GM19099 (cell line): ENCODE measurements around the gene NAPA.

ENCODE experiments used
- POLR2A ChIP-seq: IDR thresholded peaks from 3 replicates; pipeline ENCODE4 v1.6.1; 2011; ENCODE audit warnings: low read depth; ENCODE audit not compliant: insufficient read length; ENCODE audit errors: extremely low read depth

The NAPA gene

DNA sequence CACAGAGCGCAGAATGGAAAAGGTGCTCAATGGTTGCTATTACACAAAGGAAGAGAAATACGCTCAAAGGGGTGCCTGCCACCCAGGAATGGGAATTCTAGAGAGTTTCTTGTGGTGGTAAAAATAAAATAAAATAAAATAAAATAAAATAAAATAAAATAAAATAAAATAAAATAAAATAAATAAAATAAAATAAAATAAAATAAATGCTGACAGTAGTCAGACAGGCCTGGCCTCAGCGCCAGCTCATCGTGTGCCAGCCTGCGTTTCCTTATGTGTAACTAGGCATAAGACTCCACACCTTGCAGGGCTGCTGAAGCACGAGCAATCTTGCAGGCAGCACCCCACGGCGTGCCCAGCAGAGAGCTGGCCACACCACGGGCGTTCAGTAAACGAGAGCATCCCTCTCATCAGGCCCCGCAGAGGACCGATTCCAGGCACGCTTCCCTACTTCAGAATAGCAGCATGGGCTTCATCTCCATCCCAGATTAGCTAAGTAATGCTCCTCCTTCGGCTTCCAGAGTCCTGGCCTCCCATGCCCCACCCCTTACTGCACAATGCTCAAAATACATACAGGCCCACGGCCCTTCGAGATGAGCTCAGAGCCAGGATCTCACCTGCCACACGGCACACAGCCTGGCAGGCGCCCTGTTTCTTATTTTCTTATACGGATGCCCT lies 5.6 kb downstream of the NAPA start:
- TF ChIP-seq POLR2A, result no peak

GRCh38 chr19:47508721-47509120 lies 6.1 kb downstream of the NAPA start:
- TF ChIP-seq POLR2A, result no peak

- no peak for TF ChIP-seq POLR2A
Measured at GRCh38 chr19:47507924-47508553, 6.8 kb downstream of the NAPA start.

DNA sequence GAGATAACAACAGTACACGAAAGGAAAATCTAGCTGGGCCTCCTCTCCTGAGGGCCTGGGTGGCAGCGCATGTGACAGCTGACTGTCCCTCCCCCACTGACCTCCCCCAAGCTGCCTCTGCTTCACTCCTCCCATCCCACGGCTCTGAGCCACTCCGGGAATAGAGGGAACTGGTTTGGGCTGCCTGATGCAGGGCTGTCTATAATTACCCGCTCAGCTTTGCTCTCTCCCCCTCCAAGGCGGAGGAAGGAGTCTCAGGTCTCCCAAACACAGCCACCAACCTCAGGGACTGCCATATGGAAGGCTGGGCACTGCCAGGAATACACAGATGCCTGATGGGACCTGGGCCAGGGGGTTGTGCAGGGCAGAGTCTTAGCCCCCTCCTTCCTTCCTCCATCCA lies 7.9 kb downstream of the NAPA start:
- TF ChIP-seq POLR2A, result no peak

GRCh38 chr19:47506459-47506858 lies 8.4 kb downstream of the NAPA start:
- no peak for TF ChIP-seq POLR2A

GRCh38 chr19:47505506-47505905 lies 9.4 kb downstream of the NAPA start:
- no peak for TF ChIP-seq POLR2A

- TF ChIP-seq POLR2A, result no peak
Measured at GRCh38 chr19:47503826-47504150, 11.1 kb downstream of the NAPA start.

- TF ChIP-seq POLR2A, result no peak
Measured at GRCh38 chr19:47503130-47503825, 11.6 kb downstream of the NAPA start.

DNA sequence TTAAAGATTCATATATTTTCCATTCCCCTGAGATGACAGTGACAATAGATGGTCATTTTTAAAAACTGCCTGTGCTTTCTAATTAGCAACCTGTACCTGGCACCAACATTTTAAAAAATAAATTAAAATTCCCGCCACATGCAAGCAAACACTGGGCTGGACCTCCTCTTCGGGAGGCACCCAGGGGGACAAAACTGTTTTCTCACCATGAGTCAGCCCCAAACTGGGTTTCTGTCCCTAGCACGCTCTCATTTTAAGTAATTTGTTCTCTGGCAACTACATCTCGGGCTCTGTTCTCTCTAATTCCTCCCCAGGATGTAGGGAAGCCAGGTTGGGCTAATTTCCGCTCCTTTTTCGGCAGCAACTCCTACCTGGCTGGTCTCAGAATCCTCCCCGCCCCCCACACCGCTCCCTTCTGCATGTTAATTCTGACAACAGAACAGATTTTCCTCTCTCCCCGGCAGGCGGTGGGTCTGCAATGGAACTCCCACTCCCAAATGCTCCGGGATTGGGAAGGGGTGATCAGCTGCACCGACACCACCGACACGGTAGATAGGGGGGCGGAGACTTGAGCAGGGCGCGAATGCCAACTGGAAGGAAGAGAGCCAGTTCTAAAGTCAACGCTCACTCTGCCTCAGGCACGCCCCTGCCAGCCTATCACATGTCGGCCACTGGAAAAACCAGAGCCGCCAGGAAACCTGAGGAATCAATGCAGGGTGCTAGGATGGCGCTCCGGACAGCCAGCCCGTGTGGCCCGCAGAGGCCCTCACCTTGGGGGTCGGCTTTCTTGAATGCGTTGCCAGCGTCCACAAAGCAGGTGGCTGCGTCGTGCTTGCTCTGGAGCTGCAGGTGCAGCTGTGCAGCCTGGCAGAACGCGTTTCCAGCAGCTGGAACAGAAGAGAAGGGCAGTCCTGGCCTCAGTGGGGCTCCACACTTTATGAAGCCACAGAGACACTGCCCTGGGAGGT lies 14.7 kb downstream of the NAPA start:
- no peak for TF ChIP-seq POLR2A

GRCh38 chr19:47499371-47499770 lies 15.5 kb downstream of the NAPA start:
- TF ChIP-seq POLR2A, result no peak

- no peak for TF ChIP-seq POLR2A
Measured at GRCh38 chr19:47498561-47498960, 16.3 kb downstream of the NAPA start.

- TF ChIP-seq POLR2A, result no peak
Measured at GRCh38 chr19:47497821-47498520, 16.9 kb downstream of the NAPA start.

- no peak for TF ChIP-seq POLR2A
Measured at GRCh38 chr19:47497050-47497766, 17.7 kb downstream of the NAPA start.
